Hepatic stellate cell (primary cell): ENCODE data around the gene GADD45GIP1.
"Not testable (repeated sequence)": the region's sequence is repeated elsewhere in the genome, so short reads cannot be mapped to it uniquely, and the experiment has no call there.

Experiments
- DNase-seq: peaks from one replicate; pipeline ENCODE4 v3.0.0; 2011; ENCODE audit warnings: low spot score

Gene GADD45GIP1

GRCh38 chr19:12957389-12957952 lies 448 bp upstream of the GADD45GIP1 start:
- DNase-seq: not testable (repeated sequence)

GRCh38 chr19:12955996-12956395 lies 1.0 kb downstream of the GADD45GIP1 start:
- no peak for DNase-seq

GRCh38 chr19:12955575-12955974 lies 1.4 kb downstream of the GADD45GIP1 start:
- DNase-seq: not testable (repeated sequence)

- DNase-seq: no peak
These were observed 2.4 kb downstream of the GADD45GIP1 start for GRCh38 chr19:12954612-12954962.

- no peak for DNase-seq
These were observed 3.0 kb downstream of the GADD45GIP1 start for GRCh38 chr19:12953799-12954611.

DNA sequence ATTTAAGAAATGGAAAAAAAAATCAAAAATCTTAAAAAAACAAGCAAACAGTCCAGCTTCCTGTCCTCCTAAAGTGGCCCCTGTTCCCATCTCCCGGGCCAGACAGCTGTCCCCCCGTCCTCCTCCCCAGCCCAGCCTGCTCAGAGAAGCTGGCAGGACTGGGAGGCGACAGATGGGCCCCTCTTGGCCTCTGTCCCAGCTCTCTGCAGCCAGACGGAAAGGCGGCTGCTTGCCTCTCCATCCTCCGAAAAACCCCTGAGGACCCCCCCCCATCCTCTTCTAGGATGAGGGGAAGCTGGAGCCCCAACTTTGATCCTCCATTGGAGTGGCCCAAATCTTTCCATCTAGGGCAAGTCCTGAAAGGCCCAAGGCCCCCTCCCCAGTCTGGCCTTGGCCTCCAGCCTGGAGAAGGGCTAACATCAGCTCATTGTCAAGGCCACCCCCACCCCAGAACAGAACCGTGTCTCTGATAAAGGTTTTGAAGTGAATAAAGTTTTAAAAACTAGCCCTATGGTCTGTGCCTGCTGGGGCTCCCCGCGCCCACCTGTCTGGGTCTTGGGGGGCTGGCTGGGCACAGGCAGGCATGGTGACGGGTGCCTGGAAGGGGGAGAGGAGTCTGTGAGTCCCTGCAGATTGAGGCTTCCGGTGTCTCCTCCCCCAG lies 3.8 kb downstream of the GADD45GIP1 start:
- no peak for DNase-seq

GRCh38 chr19:12952488-12953137 lies 4.4 kb downstream of the GADD45GIP1 start:
- peak; percentile 90 for DNase-seq

GRCh38 chr19:12952050-12952449 lies 5.0 kb downstream of the GADD45GIP1 start:
- not testable (repeated sequence) for DNase-seq

DNA sequence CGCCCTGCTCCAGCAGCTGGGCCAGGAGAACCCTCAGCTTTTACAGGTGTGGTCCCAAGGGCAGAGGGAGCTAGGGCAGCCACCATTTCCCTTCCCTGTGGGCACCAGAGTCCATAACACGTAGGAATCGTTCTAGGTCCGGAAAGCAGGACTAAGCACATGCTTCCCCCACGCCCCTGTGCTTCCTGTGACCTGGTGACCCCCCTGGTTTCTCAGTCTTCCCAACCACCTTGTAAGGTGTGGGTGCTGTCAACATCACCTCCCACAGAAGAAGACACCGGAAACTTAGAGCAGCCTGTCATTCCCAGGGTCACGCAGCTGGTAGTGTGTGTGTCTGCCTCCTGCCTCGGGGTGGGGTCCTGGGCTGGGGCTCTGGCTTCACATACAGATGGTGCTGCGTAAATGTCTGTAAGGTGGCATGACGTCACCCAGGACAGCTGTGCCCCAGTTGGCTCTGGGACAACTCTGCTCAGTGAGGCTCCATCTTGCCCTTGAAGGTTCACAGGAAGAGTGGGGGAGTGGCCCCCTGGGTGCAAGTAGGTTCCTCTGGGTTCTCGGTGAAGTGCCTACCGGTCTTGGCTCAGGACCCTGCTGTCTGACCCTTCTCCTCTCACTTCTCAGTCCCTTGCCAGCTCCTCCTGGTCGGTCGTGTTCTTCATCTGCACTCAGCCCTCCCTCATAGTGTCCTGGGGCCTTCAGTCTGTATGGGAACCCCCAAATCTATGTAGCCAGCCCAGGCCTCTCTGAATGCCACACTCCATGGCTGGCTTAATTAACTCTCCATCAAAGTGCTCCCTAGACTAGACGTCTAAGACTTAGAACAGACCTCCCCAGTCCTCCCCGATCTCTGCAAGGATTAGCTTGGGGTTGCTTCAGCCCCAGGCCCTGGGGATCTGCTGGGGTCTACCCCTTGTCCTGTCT lies 7.4 kb downstream of the GADD45GIP1 start:
- no peak for DNase-seq

GRCh38 chr19:12948612-12949362 lies 8.2 kb downstream of the GADD45GIP1 start:
- no peak for DNase-seq

GRCh38 chr19:12947702-12948611 lies 9.1 kb downstream of the GADD45GIP1 start:
- DNase-seq: no peak

DNA sequence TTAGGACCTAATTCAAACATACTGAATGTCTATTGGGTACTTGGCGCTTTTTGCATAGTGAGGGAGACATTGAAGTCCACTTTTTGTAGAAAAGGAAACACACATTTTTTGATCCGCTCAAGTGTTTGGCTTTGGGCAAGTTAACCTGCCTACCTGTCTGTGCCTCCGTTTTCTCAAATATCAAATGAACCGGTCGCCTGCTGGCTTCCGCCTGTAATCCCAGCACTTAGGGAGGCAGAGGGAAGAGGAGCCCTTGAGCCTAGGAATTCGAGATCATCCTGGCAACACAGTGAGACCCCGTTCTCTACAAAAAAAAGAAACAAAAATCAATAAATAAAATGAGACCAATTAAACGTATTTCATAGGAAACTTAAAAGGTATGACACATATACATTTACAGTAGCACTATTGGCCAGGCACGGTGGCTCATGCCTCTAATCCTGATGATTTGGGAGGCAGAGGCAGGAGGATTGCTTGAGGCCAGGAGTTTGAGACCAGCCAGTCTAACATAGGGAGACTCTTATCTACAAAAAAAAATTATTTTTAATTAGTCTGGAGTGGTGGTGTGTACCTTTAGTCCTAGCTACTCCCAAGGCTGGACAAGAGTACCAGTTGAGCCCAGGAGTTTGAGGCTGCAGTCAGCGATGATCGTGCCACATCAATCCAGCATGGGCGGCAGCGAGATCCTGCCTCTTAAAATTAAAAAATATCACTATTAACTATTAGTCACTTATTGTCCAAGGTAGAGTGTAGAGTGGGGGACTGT lies 10.1 kb downstream of the GADD45GIP1 start:
- DNase-seq: no peak

- peak; percentile 82 for DNase-seq
These were observed 10.8 kb downstream of the GADD45GIP1 start for GRCh38 chr19:12946092-12946721.

DNA sequence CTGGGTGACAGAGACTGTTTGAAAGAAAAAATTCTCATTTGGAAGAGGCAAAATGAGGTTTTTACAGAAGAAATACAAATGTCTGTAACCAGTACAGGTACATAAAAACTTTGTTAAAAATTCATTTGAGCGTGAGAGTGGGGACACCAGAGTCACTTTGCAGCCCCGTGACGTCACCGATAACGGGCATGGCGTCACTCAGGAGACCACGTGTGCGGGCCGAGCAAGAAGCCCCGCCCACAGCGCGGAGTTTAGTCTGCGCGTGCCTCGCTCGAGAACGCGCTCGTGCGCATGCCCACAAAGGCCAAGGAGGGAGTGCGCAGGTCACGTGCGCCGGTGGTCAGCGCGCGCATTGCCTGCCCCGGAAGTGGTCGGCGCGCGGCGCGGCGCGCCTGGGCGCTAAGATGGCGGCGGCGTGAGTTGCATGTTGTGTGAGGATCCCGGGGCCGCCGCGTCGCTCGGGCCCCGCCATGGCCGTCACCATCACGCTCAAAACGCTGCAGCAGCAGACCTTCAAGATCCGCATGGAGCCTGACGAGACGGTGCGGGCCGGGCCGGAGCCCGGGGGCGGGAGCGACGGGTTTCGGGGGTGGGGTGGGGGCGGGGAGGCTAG lies 11.4 kb downstream of the GADD45GIP1 start, which contains the start of gene RAD23A:
Gene RAD23A, plus strand, starts transcription at position 384 of the 613 bp plus-strand sequence. Its CDS starts 87 bp downstream, at position 471.
- DNase-seq: peak; percentile 95

DNA sequence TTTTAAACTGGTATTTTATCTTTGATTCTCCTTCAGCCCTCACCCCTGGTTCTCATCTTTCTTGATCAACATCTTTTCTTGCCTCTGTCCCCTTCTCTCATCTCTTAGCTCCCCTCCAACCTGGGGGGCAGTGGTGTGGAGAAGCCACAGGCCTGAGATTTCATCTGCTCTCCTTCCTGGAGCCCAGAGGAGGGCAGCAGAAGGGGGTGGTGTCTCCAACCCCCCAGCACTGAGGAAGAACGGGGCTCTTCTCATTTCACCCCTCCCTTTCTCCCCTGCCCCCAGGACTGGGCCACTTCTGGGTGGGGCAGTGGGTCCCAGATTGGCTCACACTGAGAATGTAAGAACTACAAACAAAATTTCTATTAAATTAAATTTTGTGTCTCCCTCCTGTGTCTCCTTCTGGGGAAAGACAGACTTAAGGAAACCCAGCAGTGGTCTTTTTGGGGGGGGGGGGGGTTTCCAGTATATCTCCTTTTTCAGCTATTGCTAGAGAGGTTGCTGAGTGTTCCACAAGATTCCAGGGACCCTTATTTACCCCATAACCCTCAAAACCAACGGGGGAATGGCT lies 12.8 kb downstream of the GADD45GIP1 start:
- DNase-seq: no peak

DNA sequence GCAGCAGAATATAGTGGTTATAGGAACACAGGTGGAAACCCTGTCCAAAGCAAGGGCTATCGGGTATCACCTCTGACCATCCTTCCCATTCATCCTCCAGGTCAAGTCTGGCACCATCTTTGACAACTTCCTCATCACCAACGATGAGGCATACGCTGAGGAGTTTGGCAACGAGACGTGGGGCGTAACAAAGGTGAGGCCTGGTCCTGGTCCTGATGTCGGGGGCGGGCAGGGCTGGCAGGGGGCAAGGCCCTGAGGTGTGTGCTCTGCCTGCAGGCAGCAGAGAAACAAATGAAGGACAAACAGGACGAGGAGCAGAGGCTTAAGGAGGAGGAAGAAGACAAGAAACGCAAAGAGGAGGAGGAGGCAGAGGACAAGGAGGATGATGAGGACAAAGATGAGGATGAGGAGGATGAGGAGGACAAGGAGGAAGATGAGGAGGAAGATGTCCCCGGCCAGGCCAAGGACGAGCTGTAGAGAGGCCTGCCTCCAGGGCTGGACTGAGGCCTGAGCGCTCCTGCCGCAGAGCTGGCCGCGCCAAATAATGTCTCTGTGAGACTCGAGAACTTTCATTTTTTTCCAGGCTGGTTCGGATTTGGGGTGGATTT lies 13.5 kb downstream of the GADD45GIP1 start:
- DNase-seq: no peak

- DNase-seq: no peak
These were observed 16.1 kb downstream of the GADD45GIP1 start for GRCh38 chr19:12940897-12941296.
